IMR-90 (cell line): ENCODE data around the gene CA12. TPM values are rescaled to one million over a fixed set of nuclear protein-coding genes. Genes with fewer than 3 reads are reported as not detected.

Experiments used
- ATAC-seq: fragments of 200-7000 bp; cut with Tn5 transposase; 2 replicates; pipeline ENCODE4 v1.9.1; 2020; ENCODE audit warnings: low read depth, mild to moderate bottlenecking, moderate library complexity
- BruUV-seq: library from RNA; stranded (reverse); fragments of 400-500 nt; replicated peaks from 2 replicates; lab custom pipeline; 2021; lab: Mats Ljungman, UMichigan
- CTCF ChIA-PET: fragments of 300-600 bp; formaldehyde crosslinking; extraction: SDS; loops from one replicate; lab custom pipeline; 2021; ENCODE audit warnings: antibody characterized with exemption; lab: Yijun Ruan, JAX
- POLR2A ChIA-PET: fragments of 300-600 bp; sonication (Branson Sonifier 250); formaldehyde crosslinking; loops from one replicate; lab custom pipeline; 2022; ENCODE audit warnings: antibody characterized with exemption; ENCODE audit not compliant: unreplicated experiment; lab: Charles Lee
- DNase-seq: peaks from one replicate; pipeline ENCODE4 v3.0.0; 2013
- H2AFZ ChIP-seq: replicated peaks from 2 replicates; pipeline ENCODE3; 2013; ENCODE audit warnings: low read length, mild to moderate bottlenecking; ENCODE audit not compliant: poor library complexity
- H2AK5ac ChIP-seq: 2 replicates; pipeline ENCODE4 v1.6.1; 2013; ENCODE audit warnings: low read depth, low read length, inconsistent platforms
- H2AK9ac ChIP-seq: replicated peaks from 2 replicates; pipeline ENCODE3; 2013; ENCODE audit warnings: mild to moderate bottlenecking, low read depth, low read length, moderate library complexity; ENCODE audit not compliant: poor library complexity
- H2BK120ac ChIP-seq: 2 replicates; pipeline ENCODE4 v1.6.1; 2013; ENCODE audit warnings: low read depth, low read length, inconsistent platforms
- H2BK15ac ChIP-seq: 3 replicates; pipeline ENCODE4 v1.6.1; 2013; ENCODE audit warnings: low read depth, low read length, inconsistent platforms
- H2BK20ac ChIP-seq: 2 replicates; pipeline ENCODE4 v1.6.1; 2013; ENCODE audit warnings: low read depth, mild to moderate bottlenecking, inconsistent platforms, low read length, moderate library complexity
- H2BK5ac ChIP-seq: 2 replicates; pipeline ENCODE4 v1.6.1; 2013; ENCODE audit warnings: mild to moderate bottlenecking, low read depth, low read length, inconsistent platforms; ENCODE audit not compliant: poor library complexity, severe bottlenecking
- H3K14ac ChIP-seq: replicated peaks from 2 replicates; pipeline ENCODE4 v1.6.1; 2013; ENCODE audit warnings: low read depth, low read length, inconsistent platforms
- H3K18ac ChIP-seq: 2 replicates; pipeline ENCODE4 v1.6.1; 2013; ENCODE audit warnings: low read depth, low read length, control low read depth
- H3K23ac ChIP-seq: 2 replicates; pipeline ENCODE4 v1.6.1; 2013; ENCODE audit warnings: low read depth, low read length, inconsistent platforms
- H3K27ac ChIP-seq: 2 replicates; pipeline ENCODE4 v1.5.1; 2013; ENCODE audit warnings: mild to moderate bottlenecking, control low read depth, low read length; ENCODE audit not compliant: insufficient read depth
- H3K27me3 ChIP-seq: 2 replicates; pipeline ENCODE4 v1.6.1; 2013; ENCODE audit warnings: low read length; ENCODE audit not compliant: control insufficient read depth, insufficient read depth
- H3K36me3 ChIP-seq: 2 replicates; pipeline ENCODE4 v1.6.1; 2013; ENCODE audit warnings: low read length, mixed read lengths; ENCODE audit not compliant: control insufficient read depth, insufficient read depth
- H3K4ac ChIP-seq: 2 replicates; pipeline ENCODE4 v1.6.1; 2013; ENCODE audit warnings: low read depth, low read length, inconsistent platforms
- H3K4me1 ChIP-seq: 2 replicates; pipeline ENCODE4 v1.6.1; 2013; ENCODE audit warnings: low read length, mixed read lengths; ENCODE audit not compliant: control insufficient read depth, insufficient read depth
- H3K4me2 ChIP-seq: 2 replicates; pipeline ENCODE4 v1.6.1; 2013; ENCODE audit warnings: low read depth, mild to moderate bottlenecking, control low read depth, low read length, moderate library complexity
- H3K4me3 ChIP-seq: 2 replicates; pipeline ENCODE4 v1.5.1; 2013; ENCODE audit warnings: low read depth, mild to moderate bottlenecking, control low read depth, low read length, moderate library complexity; ENCODE audit not compliant: insufficient read depth
- H3K56ac ChIP-seq: 2 replicates; pipeline ENCODE4 v1.6.1; 2013; ENCODE audit warnings: low read length, inconsistent platforms; ENCODE audit not compliant: insufficient read depth; ENCODE audit errors: extremely low read depth
- H3K79me1 ChIP-seq, 2 experiments: 2 replicates each; pipeline ENCODE4 v1.6.1; 2013; ENCODE audit warnings: low read length in 2 of 2, inconsistent platforms in 1 of 2, low read depth in 1 of 2
- H3K9ac ChIP-seq: 2 replicates; pipeline ENCODE4 v1.6.1; 2013; ENCODE audit warnings: low read depth, low read length, control low read depth
- H3K9me1 ChIP-seq: 2 replicates; pipeline ENCODE4 v1.6.1; 2013; ENCODE audit warnings: low read length, inconsistent platforms; ENCODE audit not compliant: insufficient read depth
- H3K9me3 ChIP-seq: 2 replicates; pipeline ENCODE4 v1.6.1; 2013; ENCODE audit warnings: low read length; ENCODE audit not compliant: control insufficient read depth, insufficient read depth
- H4K20me1 ChIP-seq: 2 replicates; pipeline ENCODE4 v1.6.1; 2013; ENCODE audit warnings: low read length, inconsistent platforms; ENCODE audit not compliant: insufficient read depth
- H4K5ac ChIP-seq: 2 replicates; pipeline ENCODE4 v1.6.1; 2013; ENCODE audit warnings: mild to moderate bottlenecking, low read depth, low read length, control low read depth
- H4K8ac ChIP-seq, 2 experiments: 2 replicates each; pipeline ENCODE4 v1.6.1; 2013; ENCODE audit warnings: low read depth in 2 of 2, low read length in 2 of 2, control low read depth in 1 of 2, inconsistent platforms in 1 of 2
- H4K91ac ChIP-seq: 2 replicates; pipeline ENCODE4 v1.6.1; 2013; ENCODE audit warnings: low read depth, low read length, inconsistent platforms; ENCODE audit not compliant: insufficient read depth
- CTCF ChIP-seq: conservative IDR thresholded peaks from 2 replicates; pipeline ENCODE4 v1.5.1; 2012; ENCODE audit warnings: mild to moderate bottlenecking, low read depth, low read length, improper control_type of control experiment
- FOS ChIP-seq: fragments of 150-350 bp; IDR thresholded peaks from 2 replicates; pipeline ENCODE4 v1.6.1; 2016; ENCODE audit warnings: low read depth, low read length
- MAZ ChIP-seq: IDR thresholded peaks from 2 replicates; pipeline ENCODE4 v1.6.1; 2012; ENCODE audit warnings: low read depth, mild to moderate bottlenecking, low read length, improper control_type of control experiment, moderate library complexity, borderline replicate concordance
- RFX5 ChIP-seq: IDR thresholded peaks from 2 replicates; pipeline ENCODE4 v1.8.0; 2012; ENCODE audit warnings: low read depth, mild to moderate bottlenecking, low read length, moderate library complexity
- WGBS, 2 experiments: methylation state at CpG; one replicate each; pipeline versions ENCODE4 v1.1.5 to v1.1.7; 2013; ENCODE audit warnings: missing lambda C conversion rate in 2 of 2; ENCODE audit not compliant: insufficient read length in 1 of 2; ENCODE audit errors: extremely low coverage in 2 of 2; 5-methylcytosine and 5-hydroxymethylcytosine counted together
- dilution Hi-C: fragments of 300-500 bp; cut with HindIII; formaldehyde crosslinking; loops from one replicate; pipeline ENCODE4 v1.14.3; 2018; ENCODE audit warnings: low sequenced_read_pairs; ENCODE audit not compliant: unreplicated experiment
- in situ Hi-C: fragments of 300-500 bp; cut with MboI; formaldehyde crosslinking; loops from 3 replicates; pipeline ENCODE4 v1.14.3; 2019; ENCODE audit warnings: low sequenced_read_pairs, inconsistent platforms, mixed read lengths
- intact Hi-C: fragments of 100-400 bp; cut with micrococcal nuclease; formaldehyde crosslinking; loops from 2 replicates; pipeline ENCODE4 v1.10.0; 2022
- polyA plus RNA-seq, 3 experiments: library from polyadenylated mRNA; depleted of rRNA; stranded (reverse); fragments of >200 nt; gene quantifications; 2 replicates each; pipeline ENCODE4 v1.2.3, GENCODE V29; 2012; ENCODE audit warnings: low replicate concordance in 1 of 3
- total RNA-seq: library from RNA; depleted of rRNA; stranded (reverse); fragments of >200 nt; gene quantifications from 2 replicates; pipeline ENCODE4 v1.2.3, GENCODE V29; 2012

The CA12 gene
- total and polyA plus RNA-seq, 2 of the 4 experiments (the other 2 are of a cell fraction) = 33.7 to 52.6 TPM

- Histone ChIP-seq H3K18ac (no peak overlapping the region), H3K36me3 (no peaks in the 10 kb centered on the region), H3K4me3 (no peak overlapping the region), H4K5ac (no peak overlapping the region), H3K27me3 (no peaks in the 10 kb centered on the region), H3K14ac (no peak overlapping the region), H2BK15ac (no peak overlapping the region), H3K27ac (no peak overlapping the region), H3K56ac (no peak overlapping the region), H2AFZ (no peak overlapping the region), H3K9ac (no peak overlapping the region), H3K9me3 (no peaks in the 10 kb centered on the region), H3K4ac (0 out of 2 replicates have a peak overlapping the region, but pooled peaks have one; percentile 4), H3K79me1 (no peaks in the 10 kb centered on the region), H2BK120ac (no peak overlapping the region), H3K4me1 (peaks cover 7% of the 10 kb centered on the region; the same call in 1 of the 2 replicates), H4K91ac (no peak overlapping the region), H2BK20ac (peak overlapping the region; percentile 49; the same call in 1 of the 2 replicates), H3K23ac (no peak overlapping the region), H4K20me1 (no peaks in the 10 kb centered on the region), H3K9me1 (peaks cover 4% of the 10 kb centered on the region; the same call in 1 of the 2 replicates), H2AK5ac (no peak overlapping the region), H2AK9ac (peak overlapping the region; percentile 23), H2BK5ac (no peak overlapping the region), H4K8ac (no peak overlapping the region), H3K4me2 (no peak overlapping the region)
- ChIA-PET POLR2A (no interaction called here), CTCF (interaction anchor here (0.6 to 1.0 kb wide), 3 partner anchors 13 to 102 kb away, joined by 3 to 4 read pairs (median 3); no protein-coding TSS in a partner anchor)
- in situ Hi-C loops = loop anchor here (5.0 to 25.0 kb wide), 2 partner anchors 115 to 240 kb away; partner anchors contain the start of gene RPS27L
- no peak for ATAC-seq
- dilution Hi-C loops = no loop called here
- WGBS, 2 experiments = no CpG with 5 or more reads among the region's 5 CpGs
- no peak for DNase-seq
- TF ChIP-seq MAZ = no peak
- no peak for TF ChIP-seq RFX5
- TF ChIP-seq FOS = no peak
- no peak for TF ChIP-seq CTCF
- no TSS peak for BruUV-seq
- intact Hi-C loops = loop anchor here (1.0 to 10.0 kb wide), 4 partner anchors 114 to 353 kb away; partner anchors contain the start of gene RPS27L
These were observed 20.3 kb upstream of the CA12 start for GRCh38 chr15:63401714-63402497.
